Activated T-helper 1 cell treated with anti-CD3 and anti-CD28 coated beads, Interleukin-12 subunit alpha, Interleukin-12 subunit beta, Interleukin-2, Interleukin-4 antibody, amounts not matched to agents 30 ng/mL and 10 ng/mL and 1 ng/mL, durations not matched to agents 14 hours and 24 hours and 36 hours (primary cell): ENCODE results near the gene COL5A2. TPM values are rescaled to one million over a fixed set of nuclear protein-coding genes. Genes with fewer than 3 reads are reported as not detected.

Experiments
- DNase-seq: peaks from one replicate; pipeline ENCODE4 v3.0.0; 2021; ENCODE audit warnings: low spot score
- H3K27ac Mint-ChIP-seq: one replicate; pipeline ENCODE4 v1.8.0; 2021; ENCODE audit warnings: mild to moderate bottlenecking, mixed read lengths
- H3K27me3 Mint-ChIP-seq: one replicate; pipeline ENCODE4 v1.8.0; 2022; ENCODE audit warnings: mild to moderate bottlenecking, moderate library complexity, mixed read lengths; ENCODE audit not compliant: insufficient read depth
- H3K36me3 Mint-ChIP-seq: one replicate; pipeline ENCODE4 v1.8.0; 2021; ENCODE audit warnings: low read depth, mixed read lengths
- H3K4me1 Mint-ChIP-seq: one replicate; pipeline ENCODE4 v1.8.0; 2021; ENCODE audit warnings: low read depth, mixed read lengths
- H3K4me3 Mint-ChIP-seq: one replicate; pipeline ENCODE4 v1.8.0; 2021; ENCODE audit warnings: mild to moderate bottlenecking, moderate library complexity, mixed read lengths
- H3K9me3 Mint-ChIP-seq: one replicate; pipeline ENCODE4 v1.8.0; 2021; ENCODE audit warnings: mixed read lengths
- intact Hi-C: fragments of 100-400 bp; cut with micrococcal nuclease; formaldehyde crosslinking; loops from one replicate; pipeline ENCODE4 v1.15.1; 2024
- total RNA-seq: library from RNA; stranded (reverse); gene quantifications from 2 replicates; pipeline ENCODE4 v1.2.3, GENCODE V29; 2022

COL5A2 gene
- total RNA-seq, 1 donor from 2014 or later: 0.08 TPM

- intact Hi-C loops: no loop called here
- H3K4me1 Mint-ChIP-seq: no peaks in the 10 kb centered on the region
- H3K27me3 Mint-ChIP-seq: no peaks in the 10 kb centered on the region
- no peak overlapping the region for H3K27ac Mint-ChIP-seq
- no peaks in the 10 kb centered on the region for H3K9me3 Mint-ChIP-seq
- no peaks in the 10 kb centered on the region for H3K36me3 Mint-ChIP-seq
- DNase-seq: no peak
- H3K4me3 Mint-ChIP-seq: no peak overlapping the region
Observed at GRCh38 chr2:189074506-189074905, 105.1 kb downstream of the COL5A2 start.

GRCh38 chr2:189072036-189072435, 107.5 kb downstream of the COL5A2 start:
- no peaks in the 10 kb centered on the region for H3K4me1 Mint-ChIP-seq

GRCh38 chr2:189069855-189070619, 109.5 kb downstream of the COL5A2 start:
- Mint-ChIP-seq H3K4me1 (no peaks in the 10 kb centered on the region), H3K36me3 (no peaks in the 10 kb centered on the region), H3K27me3 (no peaks in the 10 kb centered on the region), H3K4me3 (no peak overlapping the region), H3K9me3 (no peaks in the 10 kb centered on the region), H3K27ac (no peak overlapping the region)
- intact Hi-C loops: no loop called here
- DNase-seq: no peak

More at GRCh38 chr2:189072036-189072435, 107.5 kb downstream of the COL5A2 start:
- Mint-ChIP-seq H3K9me3 (no peaks in the 10 kb centered on the region), H3K27ac (no peak overlapping the region), H3K4me3 (no peak overlapping the region), H3K36me3 (no peaks in the 10 kb centered on the region), H3K27me3 (no peaks in the 10 kb centered on the region)
- no peak for DNase-seq
- intact Hi-C loops: no loop called here

- no peak overlapping the region for H3K27ac Mint-ChIP-seq
- intact Hi-C loops: no loop called here
- H3K4me3 Mint-ChIP-seq: no peak overlapping the region
Observed at GRCh38 chr2:189066037-189066436, 113.5 kb downstream of the COL5A2 start.

GRCh38 chr2:189060096-189060642, 119.4 kb downstream of the COL5A2 start:
- H3K27me3 Mint-ChIP-seq: peaks cover 1% of the 10 kb centered on the region
- no peaks in the 10 kb centered on the region for H3K4me1 Mint-ChIP-seq
- H3K4me3 Mint-ChIP-seq: no peak overlapping the region
- DNase-seq: no peak
- H3K9me3 Mint-ChIP-seq: no peaks in the 10 kb centered on the region
- intact Hi-C loops: no loop called here
- no peak overlapping the region for H3K27ac Mint-ChIP-seq
- no peaks in the 10 kb centered on the region for H3K36me3 Mint-ChIP-seq

More at GRCh38 chr2:189066037-189066436, 113.5 kb downstream of the COL5A2 start:
- Mint-ChIP-seq H3K36me3 (no peaks in the 10 kb centered on the region), H3K9me3 (no peaks in the 10 kb centered on the region), H3K27me3 (peaks cover 1% of the 10 kb centered on the region), H3K4me1 (no peaks in the 10 kb centered on the region)
- no peak for DNase-seq

GRCh38 chr2:189057316-189057715, 122.2 kb downstream of the COL5A2 start:
- DNase-seq: no peak
- intact Hi-C loops: no loop called here
- no peak overlapping the region for H3K27ac Mint-ChIP-seq

GRCh38 chr2:189056200-189057106, 123.1 kb downstream of the COL5A2 start:
- intact Hi-C loops: no loop called here
- no peaks in the 10 kb centered on the region for H3K36me3 Mint-ChIP-seq
- no peak overlapping the region for H3K4me3 Mint-ChIP-seq
- H3K4me1 Mint-ChIP-seq: no peaks in the 10 kb centered on the region
- H3K27me3 Mint-ChIP-seq: no peaks in the 10 kb centered on the region
- no peak overlapping the region for H3K27ac Mint-ChIP-seq
- no peaks in the 10 kb centered on the region for H3K9me3 Mint-ChIP-seq
- DNase-seq: no peak

More at GRCh38 chr2:189057316-189057715, 122.2 kb downstream of the COL5A2 start:
- no peaks in the 10 kb centered on the region for H3K27me3 Mint-ChIP-seq
- H3K9me3 Mint-ChIP-seq: no peaks in the 10 kb centered on the region
- no peak overlapping the region for H3K4me3 Mint-ChIP-seq
- no peaks in the 10 kb centered on the region for H3K36me3 Mint-ChIP-seq
- no peaks in the 10 kb centered on the region for H3K4me1 Mint-ChIP-seq

- H3K4me3 Mint-ChIP-seq: no peak overlapping the region
- H3K4me1 Mint-ChIP-seq: no peaks in the 10 kb centered on the region
- H3K9me3 Mint-ChIP-seq: no peaks in the 10 kb centered on the region
- intact Hi-C loops: no loop called here
- no peak for DNase-seq
- H3K27ac Mint-ChIP-seq: no peak overlapping the region
- H3K27me3 Mint-ChIP-seq: no peaks in the 10 kb centered on the region
- no peaks in the 10 kb centered on the region for H3K36me3 Mint-ChIP-seq
Observed at GRCh38 chr2:189050165-189050712, 129.3 kb downstream of the COL5A2 start.

- Mint-ChIP-seq H3K27me3 (no peaks in the 10 kb centered on the region), H3K9me3 (no peaks in the 10 kb centered on the region), H3K36me3 (no peaks in the 10 kb centered on the region), H3K4me1 (no peaks in the 10 kb centered on the region), H3K27ac (no peak overlapping the region), H3K4me3 (no peak overlapping the region)
- intact Hi-C loops: no loop called here
- DNase-seq: no peak
Observed at GRCh38 chr2:189049709-189050164, 129.8 kb downstream of the COL5A2 start.

- no peak for DNase-seq
- Mint-ChIP-seq H3K36me3 (no peaks in the 10 kb centered on the region), H3K27me3 (no peaks in the 10 kb centered on the region), H3K27ac (no peak overlapping the region), H3K4me3 (no peak overlapping the region), H3K4me1 (no peaks in the 10 kb centered on the region), H3K9me3 (no peaks in the 10 kb centered on the region)
- intact Hi-C loops: no loop called here
Observed at GRCh38 chr2:189048189-189048588, 131.4 kb downstream of the COL5A2 start.

GRCh38 chr2:189047171-189047888, 132.2 kb downstream of the COL5A2 start:
- no peak overlapping the region for H3K4me3 Mint-ChIP-seq
- no peaks in the 10 kb centered on the region for H3K36me3 Mint-ChIP-seq
- intact Hi-C loops: no loop called here
- no peaks in the 10 kb centered on the region for H3K9me3 Mint-ChIP-seq
- H3K27me3 Mint-ChIP-seq: no peaks in the 10 kb centered on the region
- H3K27ac Mint-ChIP-seq: no peak overlapping the region
- no peaks in the 10 kb centered on the region for H3K4me1 Mint-ChIP-seq
- no peak for DNase-seq

GRCh38 chr2:189046320-189046719, 133.2 kb downstream of the COL5A2 start:
- no peak for DNase-seq
- H3K4me3 Mint-ChIP-seq: no peak overlapping the region
- no peak overlapping the region for H3K27ac Mint-ChIP-seq
- H3K4me1 Mint-ChIP-seq: no peaks in the 10 kb centered on the region
- H3K36me3 Mint-ChIP-seq: no peaks in the 10 kb centered on the region
- H3K9me3 Mint-ChIP-seq: no peaks in the 10 kb centered on the region
- H3K27me3 Mint-ChIP-seq: no peaks in the 10 kb centered on the region
- intact Hi-C loops: no loop called here
